GM10248 (cell line): ENCODE measurements around the gene ANXA5.
"Not testable (repeated sequence)": the region's sequence is repeated elsewhere in the genome, so short reads cannot be mapped to it uniquely, and the experiment has no call there.

Source experiments
- CTCF ChIA-PET: fragments of 300-600 bp; sonication (Branson Sonifier 250); formaldehyde crosslinking; extraction: SDS; loops from one replicate; lab custom pipeline; 2021; ENCODE audit warnings: antibody characterized with exemption; lab: Yijun Ruan, JAX
- POLR2A ChIA-PET: fragments of 350-650 bp; sonication (Branson Sonifier 250); formaldehyde crosslinking; extraction: SDS; loops from one replicate; lab custom pipeline; 2020; ENCODE audit warnings: antibody characterized with exemption; lab: Yijun Ruan, JAX
- DNase-seq: peaks from one replicate; pipeline ENCODE4 v3.0.0; 2012; ENCODE audit errors: extremely low spot score
- CTCF ChIP-seq: IDR thresholded peaks from 2 replicates; pipeline ENCODE4 v1.5.1; 2012; ENCODE audit warnings: mild to moderate bottlenecking, low read depth; ENCODE audit errors: extremely low read depth, missing control alignments, control extremely low read depth

The ANXA5 gene

GRCh38 chr4:121674191-121674590 is 22.6 kb downstream of the ANXA5 start:
- no peak for DNase-seq
- CTCF ChIA-PET: no interaction called here
- TF ChIP-seq CTCF: no peak
- POLR2A ChIA-PET: no interaction called here

DNA sequence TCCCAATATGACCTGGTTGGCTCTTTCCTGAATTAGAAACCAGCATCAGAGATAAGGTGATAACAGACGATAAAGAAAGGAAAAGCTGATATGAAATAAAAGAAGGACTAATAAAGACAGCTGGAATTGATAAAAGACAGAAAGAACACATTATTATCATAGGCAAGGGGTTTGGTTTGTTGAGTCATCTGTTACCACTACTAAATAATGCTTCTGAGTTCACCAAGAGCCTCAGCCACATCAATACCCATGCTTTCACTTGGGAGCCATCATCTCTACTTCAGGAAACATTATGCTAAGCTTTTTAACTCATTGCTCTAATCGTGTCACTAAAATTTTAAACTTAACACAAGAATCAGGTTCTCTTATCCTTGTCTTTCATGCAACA is 27.6 kb downstream of the ANXA5 start:
- DNase-seq: no peak
- CTCF ChIA-PET: interaction anchor here (1.0 to 5.9 kb wide), 3 partner anchors 11 to 185 kb away, joined by 3 to 28 read pairs (median 5); no protein-coding TSS in a partner anchor
- TF ChIP-seq CTCF: no peak

DNA sequence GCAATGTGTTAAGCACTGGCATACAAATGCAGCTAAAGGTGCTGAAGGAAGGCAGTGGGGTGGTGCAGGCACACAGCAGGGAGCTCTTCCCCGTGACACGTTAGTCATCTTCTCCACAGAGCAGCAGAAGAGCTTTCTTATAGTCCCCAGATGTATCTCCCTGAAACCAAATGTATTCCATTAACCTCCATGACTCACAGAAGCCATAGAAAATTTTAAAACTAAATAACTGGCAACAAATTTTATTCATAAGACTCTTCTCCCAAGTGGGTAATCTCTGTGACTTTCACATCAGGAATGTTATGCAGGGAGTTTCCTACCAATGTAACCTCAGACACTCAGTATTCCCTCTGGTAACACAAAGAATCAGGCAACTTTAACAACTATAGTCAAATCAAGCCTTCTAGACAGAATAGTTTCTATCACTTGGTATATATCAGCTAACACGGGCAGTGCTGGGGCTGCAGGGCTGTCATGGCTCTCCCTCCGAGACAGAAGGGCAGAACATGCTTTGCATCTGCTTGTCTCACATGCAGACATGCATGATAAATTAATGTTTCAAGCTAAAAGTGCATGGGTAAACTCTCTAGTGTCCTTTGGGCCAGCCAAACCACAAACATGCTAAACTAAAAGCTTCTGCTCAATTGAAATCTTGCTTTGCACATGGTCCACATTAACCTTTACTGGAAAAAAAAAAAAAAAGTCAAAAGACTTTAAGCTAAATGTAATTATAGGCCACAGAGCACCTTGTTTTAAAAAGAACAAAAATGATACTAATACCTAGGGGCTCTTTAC is 28.2 kb downstream of the ANXA5 start:
- POLR2A ChIA-PET: no interaction called here
- TF ChIP-seq CTCF: no peak
- DNase-seq: no peak
- CTCF ChIA-PET: interaction anchor here (1.0 to 5.9 kb wide), 4 partner anchors 8 to 184 kb away, joined by 3 to 28 read pairs (median 6); no protein-coding TSS in a partner anchor

More for the DNA sequence above, 27.6 kb downstream of the ANXA5 start:
- POLR2A ChIA-PET: no interaction called here

DNA sequence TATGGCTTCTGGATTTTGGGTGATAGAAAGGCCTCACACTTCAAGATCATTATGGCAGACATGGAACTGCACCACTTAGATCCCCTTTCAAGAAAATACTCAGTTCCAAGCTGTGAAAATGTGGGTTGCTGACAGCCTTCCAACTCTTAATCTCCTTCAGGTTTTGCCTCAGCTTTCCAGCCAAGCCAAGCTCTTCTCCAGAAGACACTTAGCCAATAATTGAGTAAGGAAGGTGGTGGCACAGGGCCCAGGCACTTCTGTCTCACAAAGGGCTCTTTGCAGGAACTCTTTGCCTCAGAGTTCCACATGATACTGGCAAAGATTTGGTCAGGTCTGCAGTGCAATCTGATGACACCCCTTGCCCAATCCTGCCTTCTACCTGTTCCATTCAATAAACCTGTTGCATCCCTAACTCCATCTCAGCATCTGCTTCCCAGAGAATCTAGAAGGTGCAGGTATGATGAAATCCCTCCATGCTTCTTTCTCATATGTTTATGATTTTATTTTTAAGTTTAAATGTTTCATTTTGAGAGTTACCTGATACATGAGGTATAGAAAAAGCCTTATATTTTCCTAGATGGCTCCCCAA is 30.6 kb downstream of the ANXA5 start:
- no peak for DNase-seq
- TF ChIP-seq CTCF: no peak
- CTCF ChIA-PET: interaction anchor here (1.1 to 5.9 kb wide), 3 partner anchors 8 to 14 kb away, joined by 3 to 28 read pairs (median 7); no protein-coding TSS in a partner anchor
- POLR2A ChIA-PET: no interaction called here

DNA sequence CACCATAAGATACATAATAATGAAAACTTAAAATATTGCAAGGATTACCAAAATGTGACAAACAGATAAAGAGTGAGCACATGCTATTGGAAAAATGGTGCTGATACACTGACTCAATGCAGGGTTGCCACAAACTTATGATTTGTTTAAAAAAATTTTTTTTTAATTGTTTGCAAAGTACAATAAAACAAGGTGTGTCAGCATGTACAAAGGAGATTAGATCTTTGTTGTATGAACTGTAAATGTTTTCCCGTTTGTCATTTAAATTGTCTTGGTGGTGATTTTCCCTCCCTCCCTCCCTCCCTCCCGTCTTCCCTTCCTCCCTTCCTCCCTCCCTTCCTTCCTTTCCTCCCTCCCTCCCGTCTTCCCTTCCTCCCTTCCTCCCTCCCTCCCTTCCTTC is 31.4 kb downstream of the ANXA5 start:
- DNase-seq: no peak
- no peak for TF ChIP-seq CTCF
- ChIA-PET CTCF (interaction anchor here (0.9 kb wide), 1 partner anchor 35 kb away, joined by 3 read pairs; no protein-coding TSS in a partner anchor), POLR2A (no interaction called here)

DNA sequence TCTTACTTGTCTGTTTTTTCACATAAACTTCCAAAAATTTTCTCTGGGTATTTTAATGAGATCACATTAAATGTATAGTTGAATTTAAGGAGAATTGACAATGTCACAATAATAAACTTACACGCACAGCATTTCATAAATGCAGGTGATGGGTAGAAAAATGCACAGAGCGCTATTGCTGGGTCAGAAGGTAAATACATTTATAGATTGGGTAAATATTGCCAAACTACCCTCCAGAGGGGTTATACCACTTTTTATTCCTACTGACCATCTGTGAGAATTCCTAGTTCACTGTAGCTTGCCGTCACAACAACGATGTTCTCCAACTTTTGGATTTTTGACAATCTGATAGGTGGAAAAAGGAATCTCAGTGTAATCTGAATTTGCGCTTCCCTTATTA is 34.6 kb downstream of the ANXA5 start:
- TF ChIP-seq CTCF: no peak
- ChIA-PET POLR2A (no interaction called here), CTCF (interaction anchor here (1.1 to 1.2 kb wide), 2 partner anchors 200 to 204 kb away, joined by 3 read pairs; no protein-coding TSS in a partner anchor)
- no peak for DNase-seq

- CTCF ChIA-PET, POLR2A ChIA-PET, DNase-seq: not testable (repeated sequence)
Measured at GRCh38 chr4:121660175-121660933, 36.4 kb downstream of the ANXA5 start.
